ENCODE measurements around the gene PIK3R5. TPM values are rescaled to one million over a fixed set of nuclear protein-coding genes. Genes with fewer than 3 reads are reported as not detected.

The PIK3R5 gene
- total RNA-seq, 2 experiments from 2014 or later: 46.7 to 50.4 TPM

GRCh38 chr17:9007052-9007714, 41.7 kb upstream of the PIK3R5 start:
- H3K27ac Mint-ChIP-seq: no peak overlapping the region
- no peak for DNase-seq
- TF ChIP-seq CTCF (IDR thresholded peaks at IDR 0.05): no peak
- CTCF ChIA-PET: interaction anchor here (5.7 kb wide), 1 partner anchor 9 kb away, joined by 34 read pairs; no protein-coding TSS in a partner anchor
- no peaks in the 10 kb centered on the region for H3K9me3 Mint-ChIP-seq
- POLR2A ChIA-PET: no interaction called here
- intact Hi-C loops (cut with micrococcal nuclease): no loop called here
- H3K36me3 Mint-ChIP-seq (ENCODE audit: low read depth): no peaks in the 10 kb centered on the region
- H3K4me3 Mint-ChIP-seq: no peak overlapping the region
- peaks cover 56% of the 10 kb centered on the region for H3K27me3 Mint-ChIP-seq
- no peak for ATAC-seq
- peaks cover 7% of the 10 kb centered on the region for H3K4me1 Mint-ChIP-seq (ENCODE audit: low read depth)

- CTCF ChIA-PET: interaction anchor here (0.5 kb wide), 1 partner anchor 130 kb away, joined by 3 read pairs; no protein-coding TSS in a partner anchor
- ATAC-seq: no peak
- no peak overlapping the region for H3K27ac Mint-ChIP-seq
These were observed 40.8 kb upstream of the PIK3R5 start for GRCh38 chr17:9006175-9006767.

GRCh38 chr17:9004961-9005285, 39.4 kb upstream of the PIK3R5 start:
- ATAC-seq (no peak), DNase-seq (no peak)
- POLR2A ChIA-PET: no interaction called here
- Mint-ChIP-seq H3K27ac (no peak overlapping the region), H3K27me3 (peaks cover 61% of the 10 kb centered on the region), H3K4me1 (ENCODE audit: low read depth) (peaks cover 9% of the 10 kb centered on the region), H3K36me3 (ENCODE audit: low read depth) (no peaks in the 10 kb centered on the region), H3K9me3 (no peaks in the 10 kb centered on the region), H3K4me3 (no peak overlapping the region)
- intact Hi-C loops (cut with micrococcal nuclease): no loop called here
- TF ChIP-seq CTCF (IDR thresholded peaks at IDR 0.05): no peak
- CTCF ChIA-PET: interaction anchor here (1.1 to 2.5 kb wide), 4 partner anchors 9 to 219 kb away, joined by 5 to 8 read pairs (median 6); partner anchors contain the start of gene NTN1

More at GRCh38 chr17:9006175-9006767, 40.8 kb upstream of the PIK3R5 start:
- DNase-seq: no peak
- H3K4me3 Mint-ChIP-seq: no peak overlapping the region
- intact Hi-C loops (cut with micrococcal nuclease): no loop called here
- peaks cover 9% of the 10 kb centered on the region for H3K4me1 Mint-ChIP-seq (ENCODE audit: low read depth)
- peaks cover 61% of the 10 kb centered on the region for H3K27me3 Mint-ChIP-seq
- TF ChIP-seq CTCF (IDR thresholded peaks at IDR 0.05): no peak
- POLR2A ChIA-PET: no interaction called here
- H3K9me3 Mint-ChIP-seq: no peaks in the 10 kb centered on the region
- no peaks in the 10 kb centered on the region for H3K36me3 Mint-ChIP-seq (ENCODE audit: low read depth)

- no peak for TF ChIP-seq CTCF (IDR thresholded peaks at IDR 0.05)
- intact Hi-C loops (cut with micrococcal nuclease): no loop called here
- CTCF ChIA-PET: interaction anchor here (1.1 to 2.5 kb wide), 4 partner anchors 9 to 219 kb away, joined by 5 to 8 read pairs (median 6); partner anchors contain the start of gene NTN1
- no peak overlapping the region for H3K27ac Mint-ChIP-seq
- no peak for ATAC-seq
- H3K9me3 Mint-ChIP-seq: no peaks in the 10 kb centered on the region
- no peak for DNase-seq
- peaks cover 9% of the 10 kb centered on the region for H3K4me1 Mint-ChIP-seq (ENCODE audit: low read depth)
- H3K27me3 Mint-ChIP-seq: peaks cover 57% of the 10 kb centered on the region
- no peaks in the 10 kb centered on the region for H3K36me3 Mint-ChIP-seq (ENCODE audit: low read depth)
- no peak overlapping the region for H3K4me3 Mint-ChIP-seq
- POLR2A ChIA-PET: interaction anchor here (0.5 to 0.8 kb wide), 2 partner anchors 367 to 1681 kb away, joined by 3 read pairs; no protein-coding TSS in a partner anchor
These were observed 38.8 kb upstream of the PIK3R5 start for GRCh38 chr17:9004132-9004960.
